ENCODE results near the gene PLSCR3.
A peak's percentile ranks its signal among the peaks of the same experiment; 100 is the strongest.

Gene PLSCR3

GRCh38 chr17:7439462-7440112 is 45.3 kb upstream of the PLSCR3 start, which contains the start of gene FGF11:
FGF11 (plus strand) TSS chr17:7439512; CDS start chr17:7439621, 109 bp downstream.
- H3K4me3 ChIP-seq (ENCODE audit: control insufficient read depth, low read depth, low read length), result peak within 1 kb of the TSS; percentile 13
- DNase-seq (ENCODE audit: low read depth), result no peak
- TF ChIP-seq, protein P1, sequence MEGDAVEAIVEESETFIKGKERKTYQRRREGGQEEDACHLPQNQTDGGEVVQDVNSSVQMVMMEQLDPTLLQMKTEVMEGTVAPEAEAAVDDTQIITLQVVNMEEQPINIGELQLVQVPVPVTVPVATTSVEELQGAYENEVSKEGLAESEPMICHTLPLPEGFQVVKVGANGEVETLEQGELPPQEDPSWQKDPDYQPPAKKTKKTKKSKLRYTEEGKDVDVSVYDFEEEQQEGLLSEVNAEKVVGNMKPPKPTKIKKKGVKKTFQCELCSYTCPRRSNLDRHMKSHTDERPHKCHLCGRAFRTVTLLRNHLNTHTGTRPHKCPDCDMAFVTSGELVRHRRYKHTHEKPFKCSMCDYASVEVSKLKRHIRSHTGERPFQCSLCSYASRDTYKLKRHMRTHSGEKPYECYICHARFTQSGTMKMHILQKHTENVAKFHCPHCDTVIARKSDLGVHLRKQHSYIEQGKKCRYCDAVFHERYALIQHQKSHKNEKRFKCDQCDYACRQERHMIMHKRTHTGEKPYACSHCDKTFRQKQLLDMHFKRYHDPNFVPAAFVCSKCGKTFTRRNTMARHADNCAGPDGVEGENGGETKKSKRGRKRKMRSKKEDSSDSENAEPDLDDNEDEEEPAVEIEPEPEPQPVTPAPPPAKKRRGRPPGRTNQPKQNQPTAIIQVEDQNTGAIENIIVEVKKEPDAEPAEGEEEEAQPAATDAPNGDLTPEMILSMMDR (conservative IDR thresholded peaks at IDR 0.05; ENCODE audit: control insufficient read depth, insufficient read depth, low read depth, low read length), result no peak

GRCh38 chr17:7438656-7439460 is 44.5 kb upstream of the PLSCR3 start:
- H3K4me3 ChIP-seq (ENCODE audit: control insufficient read depth, low read depth, low read length), result no peak overlapping the region
- no peak for DNase-seq (ENCODE audit: low read depth)
- TF ChIP-seq, protein P1 (conservative IDR thresholded peaks at IDR 0.05; ENCODE audit: control insufficient read depth, insufficient read depth, low read depth, low read length), result no peak

DNA sequence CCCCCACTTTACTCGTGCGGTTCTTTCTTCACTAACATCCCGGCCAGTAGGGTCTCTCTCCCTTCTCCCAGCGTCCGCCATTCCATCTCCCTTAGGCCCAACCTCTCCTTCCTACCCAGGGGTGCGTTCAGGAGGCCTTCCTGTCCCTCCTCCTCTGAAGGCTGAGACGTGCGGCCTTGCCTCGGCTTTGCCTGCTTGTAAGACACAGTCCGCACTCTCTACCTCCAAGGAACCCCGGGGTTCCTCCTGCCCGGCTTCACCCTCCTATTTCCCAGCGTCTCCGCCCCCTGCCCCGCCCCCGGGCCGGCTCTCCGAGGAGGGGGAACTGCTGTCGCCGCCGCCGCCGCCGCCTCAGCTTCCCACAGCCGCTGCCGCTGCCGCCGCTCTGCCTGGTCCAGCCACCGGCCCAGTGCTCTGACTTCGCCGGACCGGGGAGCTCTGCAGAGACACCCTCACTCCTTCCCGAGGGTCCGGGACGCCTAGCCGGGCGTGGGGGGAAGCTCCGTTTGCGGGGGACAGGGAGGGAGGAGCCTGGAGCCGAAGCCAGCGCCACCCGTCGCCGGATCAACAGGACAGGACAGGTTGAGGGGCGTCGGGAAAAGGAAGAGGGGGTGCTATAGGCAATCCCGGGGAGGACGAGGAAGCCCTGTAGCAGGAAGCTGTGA is 43.8 kb upstream of the PLSCR3 start:
- peak overlapping the region; percentile 2 for H3K4me3 ChIP-seq (ENCODE audit: control insufficient read depth, low read depth, low read length)
- TF ChIP-seq, protein P1 (conservative IDR thresholded peaks at IDR 0.05; ENCODE audit: control insufficient read depth, insufficient read depth, low read depth, low read length), result no peak
- DNase-seq (ENCODE audit: low read depth), result no peak

DNA sequence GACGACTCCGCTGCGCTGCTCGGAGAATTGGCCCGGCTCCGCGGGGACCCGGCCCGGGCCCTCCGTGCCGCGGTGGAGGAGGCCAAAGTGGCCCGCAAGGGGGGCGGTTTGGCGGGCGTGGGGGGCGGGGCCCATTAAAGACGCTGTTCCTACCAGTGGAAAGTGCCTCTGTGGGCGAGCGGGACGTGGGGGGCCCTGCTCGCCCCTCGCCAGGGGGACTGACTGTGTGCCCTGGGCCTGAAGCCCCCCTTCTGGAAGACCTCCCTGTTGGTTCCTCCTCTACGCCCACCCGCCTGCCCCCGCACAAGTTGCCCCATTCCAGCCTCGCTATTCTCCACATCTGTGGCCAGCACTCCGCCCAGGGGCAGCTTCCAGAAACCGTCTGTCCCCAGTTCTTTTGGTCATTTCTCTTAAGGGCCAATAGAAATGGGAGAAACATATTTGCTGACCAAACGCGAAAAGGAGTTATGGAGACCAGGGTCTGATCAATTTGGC is 43.1 kb upstream of the PLSCR3 start:
- no peak for DNase-seq (ENCODE audit: low read depth)
- TF ChIP-seq, protein P1 (conservative IDR thresholded peaks at IDR 0.05; ENCODE audit: control insufficient read depth, insufficient read depth, low read depth, low read length), result no peak
- peak overlapping the region; percentile 12 for H3K4me3 ChIP-seq (ENCODE audit: control insufficient read depth, low read depth, low read length)

GRCh38 chr17:7436556-7437368 is 42.4 kb upstream of the PLSCR3 start:
- DNase-seq (ENCODE audit: low read depth), result peak; percentile 68
- TF ChIP-seq, protein P1 (conservative IDR thresholded peaks at IDR 0.05; ENCODE audit: control insufficient read depth, insufficient read depth, low read depth, low read length), result no peak
- peak overlapping the region; percentile 12 for H3K4me3 ChIP-seq (ENCODE audit: control insufficient read depth, low read depth, low read length)
